Left ventricle myocardium superior (tissue), 1 donor: ENCODE data around the gene TUBG2. TPM values are rescaled to one million over a fixed set of nuclear protein-coding genes. Genes with fewer than 3 reads are reported as not detected.
"Not testable (repeated sequence)": the region's sequence is repeated elsewhere in the genome, so short reads cannot be mapped to it uniquely, and the experiment has no call there.

ENCODE experiments used
- ATAC-seq: fragments of 200-7000 bp; cut with Tn5 transposase; one replicate; pipeline ENCODE4 v1.9.1; 2020; ENCODE audit warnings: mild to moderate bottlenecking, moderate library complexity
- DNase-seq: peaks from one replicate; pipeline ENCODE4 v3.0.0-alpha.2; 2020
- intact Hi-C: fragments of 100-400 bp; cut with micrococcal nuclease; formaldehyde crosslinking; loops from one replicate; pipeline ENCODE4 v1.11.0; 2022
- total RNA-seq: library from RNA; stranded (reverse); fragmentation: NEBNext Ultra II Directional; extraction: Animal tissue kit (Norgen Biotek cat#: 25700); gene quantifications from one replicate; pipeline ENCODE4 v1.2.1, GENCODE V29; 2021
- donor health status: DM: no; HTN: yes; CAD: no; lungs with severe emphysema.

The TUBG2 gene
- total RNA-seq, 1 donor from 2014 or later = 17.1 TPM

GRCh38 chr17:42651392-42651791 lies 7.7 kb upstream of the TUBG2 start:
- no peak for DNase-seq
- intact Hi-C loops = no loop called here
- no peak for ATAC-seq

DNA sequence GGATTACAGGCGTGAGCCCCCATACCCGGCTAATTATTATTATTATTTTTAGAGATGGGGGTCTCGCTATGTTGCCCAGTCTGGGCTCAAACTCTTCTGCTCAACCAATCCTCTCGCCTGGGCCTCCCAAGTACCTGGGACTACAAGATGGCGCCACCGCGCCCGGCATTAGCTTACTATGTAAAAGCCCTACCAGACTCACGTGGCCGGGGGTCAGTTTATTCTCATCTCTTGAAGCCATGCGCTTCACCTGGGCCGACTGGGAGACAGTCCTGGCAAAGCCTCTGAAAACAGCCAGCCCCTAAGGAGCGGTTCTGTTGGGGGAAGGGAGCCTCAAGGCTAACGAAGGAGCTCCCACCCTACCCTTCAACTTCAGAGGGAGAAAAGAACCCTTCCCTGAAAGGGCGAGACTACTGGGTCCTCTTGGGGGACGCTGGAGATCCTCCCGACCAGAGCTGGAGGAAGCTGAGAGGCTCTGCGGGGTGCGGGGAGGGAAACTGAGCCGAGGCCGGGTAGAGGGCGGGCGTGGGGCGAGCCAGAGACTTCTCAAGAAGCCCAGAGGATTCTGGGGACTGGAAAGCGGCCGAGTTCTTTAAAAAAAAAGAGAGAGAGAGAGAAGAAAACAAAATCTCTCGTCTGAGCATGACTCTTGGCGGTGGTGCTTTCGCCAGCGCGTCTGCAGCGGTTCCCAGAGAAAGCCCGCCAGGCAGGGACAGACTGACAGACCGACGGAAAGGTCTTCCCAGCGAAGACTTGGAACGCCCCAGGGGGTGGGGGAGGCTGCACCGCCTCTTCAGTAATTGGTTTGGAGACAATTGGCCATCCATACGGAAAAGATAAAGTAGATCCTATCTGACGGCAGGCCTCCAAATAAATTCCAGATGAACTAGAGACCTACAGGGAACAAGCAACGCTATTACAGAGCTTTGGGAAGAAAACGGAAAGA lies 5.6 kb upstream of the TUBG2 start:
- peak; percentile 77 for DNase-seq
- ATAC-seq = peak; percentile 87
- intact Hi-C loops = no loop called here

GRCh38 chr17:42655528-42655927 lies 3.6 kb upstream of the TUBG2 start:
- ATAC-seq (no peak), DNase-seq (no peak)
- intact Hi-C loops = no loop called here

GRCh38 chr17:42657824-42658588 lies 1.1 kb upstream of the TUBG2 start:
- intact Hi-C loops = no loop called here
- DNase-seq = no peak
- no peak for ATAC-seq

GRCh38 chr17:42659932-42660274 lies 819 bp downstream of the TUBG2 start:
- peak; percentile 22 for ATAC-seq
- intact Hi-C loops, DNase-seq: not testable (repeated sequence)

GRCh38 chr17:42660692-42661345 lies 1.7 kb downstream of the TUBG2 start:
- DNase-seq (no peak), ATAC-seq (no peak)
- intact Hi-C loops = no loop called here

GRCh38 chr17:42665581-42666001 lies 6.5 kb downstream of the TUBG2 start:
- intact Hi-C loops = no loop called here
- DNase-seq (no peak), ATAC-seq (no peak)

GRCh38 chr17:42666126-42666525 lies 7.0 kb downstream of the TUBG2 start:
- DNase-seq, ATAC-seq, intact Hi-C loops: not testable (repeated sequence)

GRCh38 chr17:42667088-42667951 lies 8.2 kb downstream of the TUBG2 start:
- ATAC-seq (peak; percentile 58), DNase-seq (no peak)
- intact Hi-C loops = no loop called here

GRCh38 chr17:42669705-42669976 lies 10.6 kb downstream of the TUBG2 start:
- no peak for DNase-seq
- no peak for ATAC-seq
- intact Hi-C loops = no loop called here

- DNase-seq (no peak), ATAC-seq (no peak)
- intact Hi-C loops = no loop called here
Measured at GRCh38 chr17:42669977-42670788, 11.1 kb downstream of the TUBG2 start.

DNA sequence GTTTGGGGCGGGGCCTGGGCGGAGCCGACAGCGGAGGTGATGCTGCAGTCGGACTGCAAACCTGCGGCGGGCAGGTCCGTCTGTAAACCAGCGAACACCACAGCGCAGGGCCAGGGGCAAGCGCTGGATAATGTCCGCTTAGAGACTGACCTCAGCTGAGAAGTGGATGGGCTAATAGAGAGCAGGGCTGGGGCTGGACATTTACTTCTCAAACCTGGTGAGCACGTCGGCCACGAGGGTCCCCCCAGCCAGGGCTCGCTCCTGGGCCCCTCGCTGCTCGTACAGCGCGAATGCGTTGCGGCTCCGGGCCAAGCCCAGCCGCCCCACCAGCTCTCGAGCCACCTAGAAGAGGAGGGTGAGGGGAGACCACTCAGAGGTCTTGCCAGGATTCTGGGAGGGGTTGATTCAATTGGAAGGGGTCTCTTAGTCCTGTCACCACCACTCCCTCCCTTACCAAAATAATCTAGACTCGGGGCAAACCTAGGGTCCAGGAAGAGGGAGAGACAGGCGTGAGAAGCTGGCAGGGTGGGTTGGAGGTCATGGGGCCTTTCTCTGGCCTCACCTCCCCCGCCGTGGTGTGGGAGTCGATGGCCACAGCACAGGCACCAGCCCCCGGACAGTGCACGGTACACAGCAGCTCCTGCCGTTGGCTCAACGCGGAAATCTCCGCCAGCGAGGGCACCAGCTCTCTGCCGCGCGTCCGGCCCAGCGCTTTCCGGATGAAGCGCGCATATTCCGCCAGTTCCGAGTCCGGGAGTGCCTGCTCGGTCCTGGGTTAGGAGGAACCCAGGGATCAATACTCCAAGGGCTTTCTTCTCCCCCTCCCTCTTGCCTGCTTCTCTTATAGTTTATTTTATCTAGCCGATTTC lies 11.9 kb downstream of the TUBG2 start:
- ATAC-seq (no peak), DNase-seq (no peak)
- intact Hi-C loops = no loop called here

- ATAC-seq (no peak), DNase-seq (no peak)
- intact Hi-C loops = no loop called here
Measured at GRCh38 chr17:42672038-42672437, 13.0 kb downstream of the TUBG2 start.

DNA sequence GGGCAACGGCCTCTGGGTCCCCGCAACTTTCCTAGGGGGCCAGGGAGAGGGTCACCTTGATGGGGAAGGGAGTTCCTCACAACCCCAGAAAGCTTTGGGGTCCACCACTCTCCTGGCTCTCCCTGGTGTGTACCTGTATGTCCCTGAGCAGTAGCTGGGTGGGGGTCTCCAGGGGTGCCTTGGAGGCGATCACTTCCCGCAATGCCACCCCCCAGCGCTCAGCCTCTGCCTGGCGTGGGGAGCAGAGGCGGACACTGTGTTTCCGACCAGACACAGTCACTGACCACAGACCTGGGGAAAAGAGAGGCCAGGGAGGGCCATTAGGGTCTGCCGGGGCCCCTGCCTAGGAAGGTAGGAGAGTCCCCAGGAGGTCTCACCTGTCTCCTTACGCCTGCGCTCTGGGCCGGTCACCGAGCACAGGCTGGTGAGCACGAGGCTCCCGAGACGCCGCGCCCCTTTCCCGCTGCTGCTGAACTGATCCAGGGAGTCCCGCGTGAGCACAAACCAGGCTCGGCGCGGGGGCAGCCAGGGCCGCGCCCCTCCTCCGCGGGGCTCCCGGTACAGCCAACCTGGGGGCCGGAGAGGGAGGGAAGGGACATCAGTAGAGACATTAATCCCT lies 14.3 kb downstream of the TUBG2 start:
- ATAC-seq (no peak), DNase-seq (peak; percentile 64)
- intact Hi-C loops = no loop called here

DNA sequence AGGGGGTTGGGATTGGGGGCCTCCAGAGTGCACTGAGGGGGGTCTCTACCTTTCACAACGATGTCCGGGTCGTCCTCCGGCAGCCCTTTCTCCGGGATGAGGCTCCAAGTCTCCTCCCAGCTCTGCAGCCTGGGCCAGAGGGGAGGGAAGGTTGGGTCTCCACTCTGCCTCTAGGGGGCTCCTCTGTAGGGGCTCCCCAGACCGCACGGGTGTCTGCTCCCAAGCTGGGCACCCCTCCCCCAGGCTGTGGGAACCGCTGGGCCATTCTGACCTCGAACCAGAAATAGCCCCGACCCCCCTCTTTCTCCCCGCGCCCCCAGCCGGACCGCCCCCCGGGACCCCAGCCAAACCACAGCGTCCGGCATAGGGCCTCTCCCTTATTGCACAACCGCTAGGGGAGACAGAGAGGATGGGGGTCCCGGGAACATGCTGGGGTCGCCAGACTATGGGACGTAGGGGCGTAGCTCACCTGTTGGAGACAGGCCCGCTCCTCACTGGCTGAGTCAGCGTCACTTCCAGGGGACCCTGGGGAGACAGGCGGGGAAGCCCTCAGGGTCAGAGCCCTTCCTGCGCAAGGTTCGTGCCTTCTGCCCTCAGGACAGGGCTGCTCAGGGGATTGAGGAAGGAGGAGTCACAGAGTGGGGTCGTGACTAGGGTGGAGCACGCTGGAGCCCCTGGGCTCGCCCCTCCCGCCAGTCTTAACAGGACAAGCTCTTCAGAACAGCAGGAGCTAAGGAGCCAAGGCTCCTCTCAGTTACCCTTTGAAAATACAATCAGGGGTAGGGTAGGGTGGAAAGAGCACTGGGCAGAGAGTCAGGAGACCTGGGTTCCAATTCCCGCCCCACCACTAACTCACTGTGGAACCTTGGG lies 15.0 kb downstream of the TUBG2 start:
- DNase-seq = peak; percentile 81
- peak; percentile 6 for ATAC-seq
- intact Hi-C loops = no loop called here

DNA sequence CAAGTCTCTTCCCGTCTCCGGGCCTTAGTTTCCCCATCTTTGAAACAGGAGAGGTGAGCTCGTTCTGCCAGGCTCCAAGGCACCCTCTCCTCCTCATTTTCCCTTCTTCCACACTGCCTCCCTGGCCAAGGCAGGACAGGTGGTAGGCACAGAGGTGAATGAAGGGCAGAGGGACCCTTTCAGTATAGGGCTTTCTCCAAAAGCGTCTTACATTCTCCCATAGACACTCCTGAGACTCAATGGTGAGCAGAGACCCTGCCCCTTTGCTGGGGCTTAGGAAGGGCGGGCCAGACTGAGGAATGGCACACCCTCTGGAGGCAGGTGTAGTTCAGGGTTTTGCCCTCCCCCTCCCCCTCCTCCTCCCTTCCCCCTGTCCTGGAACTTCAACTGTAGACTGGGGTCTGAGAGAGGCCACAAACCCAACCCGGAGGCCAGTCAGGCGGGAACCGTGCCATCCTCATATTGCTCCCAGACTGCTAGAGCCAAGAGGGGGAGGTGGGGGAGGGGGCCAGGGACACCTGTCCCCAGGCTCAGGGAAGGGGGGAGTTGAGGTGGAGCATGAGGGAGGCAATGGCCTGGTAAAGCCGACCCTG lies 15.8 kb downstream of the TUBG2 start:
- DNase-seq = peak; percentile 64
- intact Hi-C loops = no loop called here
- no peak for ATAC-seq
